ENCODE measurements around the gene NXPE4.
"Not testable (repeated sequence)": the region's sequence is repeated elsewhere in the genome, so short reads cannot be mapped to it uniquely, and the experiment has no call there.

NXPE4 gene

DNA sequence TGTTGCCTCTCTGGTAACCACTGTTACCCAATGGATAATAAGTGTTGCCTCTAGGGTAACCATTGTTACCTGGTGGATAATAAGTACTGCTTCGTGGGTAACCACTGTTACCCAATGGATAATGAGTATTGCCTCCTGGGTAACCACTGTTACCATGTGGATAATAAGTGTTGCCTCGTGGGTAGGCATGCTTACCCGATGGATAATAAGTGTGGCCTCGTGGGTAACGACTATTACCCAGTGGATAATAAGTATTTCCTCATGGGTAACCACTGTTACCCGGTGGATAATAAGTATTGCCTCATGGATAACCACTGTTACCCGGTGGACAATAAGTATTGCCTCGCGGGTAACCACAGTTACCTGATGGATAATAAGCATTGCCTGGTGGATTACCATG, 13.8 kb upstream of the NXPE4 start:
- no peak for DNase-seq

DNA sequence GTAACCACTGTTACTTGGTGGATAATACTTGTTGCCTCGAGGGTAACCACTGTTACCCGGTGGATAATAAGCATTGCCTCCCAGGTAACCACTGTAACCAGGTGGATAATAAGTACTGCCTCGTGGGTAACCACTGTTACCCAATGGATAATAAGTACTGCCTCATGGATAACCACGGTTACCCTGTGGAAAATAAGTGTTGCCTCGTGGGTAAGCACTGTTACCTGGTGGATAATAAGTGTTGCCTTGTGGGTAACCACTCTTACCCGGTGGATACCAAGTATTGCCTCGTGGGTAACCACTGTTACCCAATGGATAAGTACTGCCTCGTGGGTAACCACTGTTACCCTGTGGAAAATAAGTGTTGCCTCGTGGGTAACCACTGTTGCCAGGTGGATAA, 13.0 kb upstream of the NXPE4 start:
- DNase-seq, result not testable (repeated sequence)

GRCh38 chr11:114607753-114608459, 12.3 kb upstream of the NXPE4 start:
- no peak for DNase-seq

DNA sequence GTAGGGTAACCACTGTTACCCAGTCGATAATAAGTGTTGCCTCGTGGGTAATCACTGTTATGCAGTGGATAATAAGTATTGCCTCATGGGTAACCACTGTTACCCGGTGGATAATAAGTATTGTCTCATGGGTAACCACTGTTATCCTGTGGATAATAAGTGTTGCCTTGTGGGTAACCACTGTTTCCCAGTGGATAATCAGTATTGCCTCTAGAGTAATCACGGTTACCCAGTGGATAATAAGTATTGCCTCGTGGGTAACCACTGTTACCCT, 11.2 kb upstream of the NXPE4 start:
- DNase-seq, result not testable (repeated sequence)

- DNase-seq, result no peak
These were observed 10.6 kb upstream of the NXPE4 start for GRCh38 chr11:114606003-114606801.

GRCh38 chr11:114605370-114605769, 9.8 kb upstream of the NXPE4 start:
- DNase-seq, result no peak

DNA sequence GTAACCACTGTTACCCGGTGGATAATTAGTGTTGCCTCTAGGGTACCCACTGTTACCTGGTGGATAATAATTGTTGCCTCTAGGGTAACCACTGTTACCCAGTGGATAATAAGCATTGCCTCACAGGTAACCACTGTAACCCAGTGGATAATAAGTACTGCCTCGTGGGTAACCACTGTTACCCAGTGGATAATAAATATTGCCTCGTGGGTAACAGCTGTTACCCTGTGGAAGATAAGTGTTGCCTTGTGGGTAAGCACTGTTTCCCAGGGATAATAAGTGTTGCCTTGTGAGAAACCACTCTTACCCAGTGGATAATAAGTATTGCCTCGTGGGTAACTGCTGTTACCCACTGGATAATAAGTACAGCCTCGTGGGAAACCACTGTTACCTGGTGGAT, 9.3 kb upstream of the NXPE4 start:
- DNase-seq, result no peak

DNA sequence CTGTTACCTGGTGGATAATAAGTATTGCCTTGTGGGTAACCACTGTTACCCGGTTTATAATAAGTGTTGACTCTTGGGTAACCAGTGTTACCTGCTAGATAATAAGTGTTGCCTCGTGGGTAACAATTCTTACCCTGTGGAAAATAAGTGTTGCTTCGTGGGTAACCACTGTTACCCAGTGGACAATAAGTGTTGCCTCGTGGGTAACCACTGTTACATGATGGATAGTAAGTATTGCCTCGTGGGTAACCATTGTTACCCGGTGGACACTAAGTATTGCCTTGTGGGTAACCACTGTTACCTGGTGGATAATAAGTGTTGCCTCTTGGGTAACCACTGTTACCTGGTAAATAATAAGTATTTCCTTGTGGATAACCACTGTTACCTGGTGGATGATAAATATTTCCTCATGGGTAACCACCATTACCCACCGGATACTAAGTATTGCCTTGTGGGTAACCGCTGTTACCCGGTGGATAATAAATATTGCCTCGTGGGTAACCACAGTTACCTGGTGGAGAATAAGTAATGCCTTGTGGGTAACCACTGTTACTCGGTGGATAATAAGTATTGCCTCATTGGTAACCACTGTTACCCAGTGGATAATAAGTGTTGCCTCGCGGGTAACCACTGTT, 8.7 kb upstream of the NXPE4 start:
- DNase-seq, result no peak

- not testable (repeated sequence) for DNase-seq
These were observed 7.6 kb upstream of the NXPE4 start for GRCh38 chr11:114603151-114603550.

- no peak for DNase-seq
These were observed 2.9 kb upstream of the NXPE4 start for GRCh38 chr11:114598461-114598860.

- no peak for DNase-seq
These were observed 761 bp upstream of the NXPE4 start for GRCh38 chr11:114596175-114596919.

GRCh38 chr11:114594703-114595102, 883 bp downstream of the NXPE4 start:
- no peak for DNase-seq

GRCh38 chr11:114587398-114587953, 8.1 kb downstream of the NXPE4 start:
- no peak for DNase-seq

- no peak for DNase-seq
These were observed 8.8 kb downstream of the NXPE4 start for GRCh38 chr11:114586797-114587196.

DNA sequence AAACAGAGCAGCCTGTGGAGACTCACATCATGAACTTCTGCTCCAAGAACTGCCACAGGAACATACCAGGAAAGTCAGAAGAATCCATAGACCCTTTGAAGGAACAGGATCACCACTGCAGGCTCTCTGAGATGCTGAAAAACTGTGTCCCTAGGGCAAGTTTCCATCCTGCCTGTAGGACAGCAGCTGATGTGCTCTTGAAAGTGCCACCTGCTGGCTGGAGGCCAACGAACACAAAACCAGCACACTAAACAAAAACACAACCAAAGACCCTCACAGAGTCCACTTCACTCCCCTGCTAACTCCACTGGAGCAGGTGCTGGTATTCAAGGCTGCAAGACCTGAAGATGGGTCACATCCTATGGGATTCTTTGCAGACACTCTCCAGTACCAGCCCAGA, 23.9 kb downstream of the NXPE4 start:
- DNase-seq, result no peak

GRCh38 chr11:114569801-114570200, 25.8 kb downstream of the NXPE4 start:
- no peak for DNase-seq

DNA sequence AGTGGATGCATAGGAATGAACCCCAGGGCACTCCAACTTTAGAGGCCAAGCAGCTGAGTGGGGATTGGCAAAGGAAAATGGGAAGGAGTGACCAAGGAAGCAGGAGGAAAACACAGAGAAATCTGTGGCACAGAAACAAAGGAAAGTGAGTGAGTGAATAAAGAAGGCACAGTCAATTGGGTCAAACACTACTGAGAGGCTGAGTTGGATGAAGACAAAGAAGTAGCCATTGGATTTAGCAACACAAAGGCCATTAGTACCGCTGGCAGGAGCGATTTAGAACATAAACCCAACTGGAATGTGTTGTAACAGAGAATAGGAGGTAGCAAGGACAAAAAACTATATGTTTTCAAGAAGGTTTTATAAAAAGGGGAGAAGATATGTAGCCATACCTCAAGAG, 29.3 kb downstream of the NXPE4 start:
- DNase-seq, result no peak

DNA sequence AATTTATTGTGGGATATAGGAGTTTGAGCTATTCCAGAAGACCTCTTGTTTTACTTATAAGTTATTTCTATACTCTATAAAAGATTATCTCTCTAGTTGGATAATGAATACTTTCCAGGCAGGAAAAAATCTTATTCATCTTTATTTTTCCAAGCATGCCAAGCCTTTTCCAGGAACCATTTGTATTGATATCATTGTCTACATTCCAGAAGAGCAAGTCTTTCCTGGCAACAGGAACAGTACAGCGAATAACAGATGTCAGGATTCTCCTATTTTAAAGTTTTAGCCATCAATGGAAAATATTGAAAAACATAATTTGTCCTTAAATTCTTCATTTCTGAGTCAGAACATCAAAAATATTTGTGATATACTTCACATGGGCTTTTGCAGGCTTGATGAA, 30.8 kb downstream of the NXPE4 start:
- no peak for DNase-seq

DNA sequence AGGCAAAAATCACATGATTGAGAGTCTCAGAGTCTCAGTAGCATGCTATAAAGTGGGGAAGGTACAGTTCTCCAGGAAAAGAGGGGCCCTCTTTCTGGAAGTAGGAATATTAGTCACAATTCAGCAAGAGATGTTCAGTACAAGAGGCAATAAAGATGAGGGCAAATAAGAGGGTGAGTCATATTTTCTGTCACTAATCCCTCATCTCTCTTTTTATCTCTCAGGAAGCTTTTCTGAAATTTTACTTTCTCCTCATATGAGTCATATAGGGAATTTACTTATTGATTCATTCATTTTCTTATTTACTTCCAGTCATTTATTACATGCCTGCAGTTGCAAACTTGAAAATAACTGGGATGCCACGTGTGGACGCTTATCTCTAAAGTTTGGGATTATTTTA, 32.5 kb downstream of the NXPE4 start:
- no peak for DNase-seq

GRCh38 chr11:114562166-114562916, 33.2 kb downstream of the NXPE4 start:
- no peak for DNase-seq

- no peak for DNase-seq
These were observed 35.9 kb downstream of the NXPE4 start, which contains the start of gene NXPE1 for GRCh38 chr11:114559425-114560310. NXPE1 (minus strand) TSS chr11:114559881; CDS start chr11:114551201, 8,680 bp downstream.
